GM21360 (cell line): Measurements from ENCODE around the gene PPEF2.
"Not testable (repeated sequence)": the region's sequence is repeated elsewhere in the genome, so short reads cannot be mapped to it uniquely, and the experiment has no call there.

ENCODE experiments used
- ATAC-seq: cut with Tn5 transposase; IDR thresholded peaks from one replicate; pipeline ENCODE4 v1.9.1; 2021; ENCODE audit warnings: mild to moderate bottlenecking, moderate library complexity; ENCODE audit not compliant: unreplicated experiment

Gene PPEF2, protein sequence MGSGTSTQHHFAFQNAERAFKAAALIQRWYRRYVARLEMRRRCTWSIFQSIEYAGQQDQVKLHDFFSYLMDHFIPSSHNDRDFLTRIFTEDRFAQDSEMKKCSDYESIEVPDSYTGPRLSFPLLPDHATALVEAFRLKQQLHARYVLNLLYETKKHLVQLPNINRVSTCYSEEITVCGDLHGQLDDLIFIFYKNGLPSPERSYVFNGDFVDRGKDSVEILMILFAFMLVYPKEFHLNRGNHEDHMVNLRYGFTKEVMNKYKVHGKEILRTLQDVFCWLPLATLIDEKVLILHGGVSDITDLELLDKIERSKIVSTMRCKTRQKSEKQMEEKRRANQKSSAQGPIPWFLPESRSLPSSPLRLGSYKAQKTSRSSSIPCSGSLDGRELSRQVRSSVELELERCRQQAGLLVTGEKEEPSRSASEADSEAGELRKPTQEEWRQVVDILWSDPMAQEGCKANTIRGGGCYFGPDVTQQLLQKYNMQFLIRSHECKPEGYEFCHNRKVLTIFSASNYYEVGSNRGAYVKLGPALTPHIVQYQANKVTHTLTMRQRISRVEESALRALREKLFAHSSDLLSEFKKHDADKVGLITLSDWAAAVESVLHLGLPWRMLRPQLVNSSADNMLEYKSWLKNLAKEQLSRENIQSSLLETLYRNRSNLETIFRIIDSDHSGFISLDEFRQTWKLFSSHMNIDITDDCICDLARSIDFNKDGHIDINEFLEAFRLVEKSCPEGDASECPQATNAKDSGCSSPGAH

DNA sequence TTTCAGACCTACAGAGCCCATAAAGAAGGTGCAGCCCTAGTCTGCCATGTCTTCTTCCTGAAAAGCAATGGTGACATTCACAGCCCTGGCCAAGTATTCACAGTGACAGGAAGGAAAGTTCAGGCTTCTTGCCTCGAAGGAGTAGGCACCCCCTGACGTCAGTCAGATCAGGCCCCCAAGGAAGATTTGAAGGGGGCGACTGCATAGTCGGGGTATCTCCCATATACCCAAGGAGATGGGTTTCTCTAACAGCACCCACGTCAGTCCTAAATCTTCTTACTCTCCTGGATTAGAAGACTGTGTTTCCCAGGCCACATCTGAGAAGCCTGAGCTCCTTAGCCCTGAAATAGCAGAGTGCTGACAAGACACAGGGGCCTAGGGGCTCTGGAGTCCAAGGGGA lies at the start of gene PPEF2:
Gene PPEF2, minus strand, starts transcription at position 101 of the 400 bp plus-strand sequence. CDS start 6,127 bp downstream, outside the sequence.
- ATAC-seq = no peak

DNA sequence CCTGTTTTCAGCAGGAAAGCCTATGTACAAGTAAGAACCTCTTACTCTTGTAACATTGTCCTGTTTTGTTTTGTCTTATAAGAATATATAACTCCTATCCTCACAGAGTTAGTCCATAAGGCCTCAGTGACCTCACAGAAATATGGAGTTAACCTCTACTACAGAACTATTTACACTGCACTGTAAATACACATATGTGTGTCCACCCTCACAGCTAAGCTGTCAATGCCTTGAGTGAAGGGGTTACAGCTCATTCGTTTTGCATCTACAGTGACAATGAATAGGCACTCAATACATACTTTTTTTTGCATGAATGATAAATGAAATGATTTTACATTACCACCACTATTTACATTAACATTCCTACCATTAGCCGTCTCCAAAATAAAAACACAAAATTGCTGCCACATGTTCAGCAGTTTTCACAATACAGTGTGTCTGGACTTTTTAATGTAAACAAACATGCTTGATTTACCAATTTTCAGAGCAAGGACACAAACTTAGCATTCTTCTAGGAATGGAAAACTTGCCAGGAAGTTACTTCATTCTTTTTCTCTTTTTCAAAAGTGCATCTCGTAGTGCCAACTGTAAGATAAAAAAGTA lies 48.1 kb upstream of the PPEF2 start:
- no peak for ATAC-seq

- peak; percentile 92 for ATAC-seq
Measured at GRCh38 chr4:75948822-75949444, 46.7 kb upstream of the PPEF2 start.

GRCh38 chr4:75940692-75941253 lies 38.5 kb upstream of the PPEF2 start, which contains the start of gene NAAA:
Gene NAAA (minus strand): TSS chr4:75941013. CDS start chr4:75940949, 64 bp downstream.
- peak; percentile 73 for ATAC-seq

GRCh38 chr4:75939890-75940691 lies 37.8 kb upstream of the PPEF2 start:
- ATAC-seq = peak; percentile 61

DNA sequence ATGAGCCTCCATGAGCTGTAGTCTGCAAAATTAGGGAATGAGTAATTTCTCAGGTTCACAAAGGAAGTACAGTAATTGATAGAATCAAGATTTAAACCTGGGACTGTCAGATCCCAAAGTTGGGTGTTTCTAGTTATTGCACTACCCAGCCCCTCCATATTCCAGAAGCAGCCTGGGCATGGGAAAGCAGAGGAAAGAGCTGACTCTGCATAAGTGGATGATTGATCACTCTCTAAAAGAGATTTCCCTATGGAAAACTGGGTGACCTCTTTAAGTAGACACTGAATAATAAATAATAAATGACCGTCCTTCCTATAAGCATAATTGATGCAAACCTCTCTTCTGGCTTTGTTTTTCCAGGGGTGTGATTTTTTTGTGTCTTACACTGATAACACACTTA lies 33.4 kb upstream of the PPEF2 start:
- no peak for ATAC-seq

DNA sequence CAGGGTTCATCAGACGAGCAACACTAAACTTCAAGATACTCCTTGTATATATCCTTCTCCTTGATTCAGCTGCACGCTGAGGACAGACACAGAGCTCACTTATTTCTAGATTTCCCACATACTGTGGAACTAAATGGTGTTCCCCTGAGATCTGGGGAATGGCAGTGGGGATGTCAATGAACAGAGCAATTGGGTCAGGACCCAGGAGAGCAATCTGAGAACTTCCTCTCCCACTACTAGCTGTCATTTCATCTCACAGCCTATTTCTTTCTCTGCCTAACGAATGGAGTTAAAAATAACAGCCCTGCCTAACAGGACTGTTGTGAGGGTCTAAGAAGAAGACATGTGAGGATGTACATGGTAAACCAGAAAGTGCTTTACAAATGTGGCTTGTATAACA lies 27.9 kb upstream of the PPEF2 start:
- no peak for ATAC-seq

DNA sequence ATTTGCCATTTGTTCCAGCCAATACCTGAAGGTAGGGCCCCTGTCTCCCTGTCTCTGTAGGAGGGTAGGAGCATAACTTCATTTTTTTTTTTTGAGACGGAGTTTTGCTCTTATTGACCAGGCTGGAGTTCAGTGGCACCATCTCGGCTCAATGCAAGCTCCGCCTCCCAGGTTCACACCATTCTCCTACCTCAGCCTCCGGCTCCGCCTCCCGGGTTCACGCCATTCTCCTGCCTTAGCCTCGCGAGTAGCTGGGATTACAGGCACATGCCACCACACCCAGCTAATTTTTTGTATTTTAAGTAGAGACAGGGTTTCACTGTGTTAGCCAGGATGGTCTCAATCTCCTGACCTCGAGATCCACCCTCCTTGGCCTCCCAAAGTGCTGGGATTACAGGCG lies 22.7 kb upstream of the PPEF2 start:
- not testable (repeated sequence) for ATAC-seq

GRCh38 chr4:75924309-75924827 lies 22.1 kb upstream of the PPEF2 start:
- ATAC-seq = no peak

GRCh38 chr4:75922588-75922987 lies 20.3 kb upstream of the PPEF2 start:
- ATAC-seq = no peak

- no peak for ATAC-seq
Measured at GRCh38 chr4:75921910-75922309, 19.7 kb upstream of the PPEF2 start.

GRCh38 chr4:75920327-75920726 lies 18.1 kb upstream of the PPEF2 start:
- no peak for ATAC-seq

DNA sequence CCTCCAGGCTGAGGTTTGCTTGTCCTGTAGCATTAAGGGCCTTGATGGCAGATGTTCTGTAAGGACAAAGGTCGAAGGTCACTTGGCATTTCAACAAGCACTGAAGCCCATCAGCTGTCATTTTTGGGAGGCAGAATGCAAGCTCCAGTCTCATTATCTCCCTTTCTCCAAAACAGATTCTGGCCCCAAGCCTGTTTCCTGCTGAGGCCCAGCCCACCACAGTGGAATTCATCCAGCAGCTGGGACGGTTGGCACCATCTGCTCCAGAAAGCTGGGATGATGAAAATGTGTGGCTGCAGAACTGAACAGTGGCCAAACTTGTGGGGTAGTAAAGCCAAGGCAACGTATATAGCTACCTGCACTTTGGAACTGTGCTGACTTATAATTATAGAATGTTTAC lies 17.7 kb upstream of the PPEF2 start:
- no peak for ATAC-seq

GRCh38 chr4:75916091-75916661 lies 13.9 kb upstream of the PPEF2 start:
- ATAC-seq = no peak

- ATAC-seq = no peak
Measured at GRCh38 chr4:75912968-75913367, 10.7 kb upstream of the PPEF2 start.

GRCh38 chr4:75910831-75911230 lies 8.6 kb upstream of the PPEF2 start:
- not testable (repeated sequence) for ATAC-seq

GRCh38 chr4:75909405-75909804 lies 7.2 kb upstream of the PPEF2 start:
- ATAC-seq = no peak

- no peak for ATAC-seq
Measured at GRCh38 chr4:75908555-75908954, 6.3 kb upstream of the PPEF2 start.

DNA sequence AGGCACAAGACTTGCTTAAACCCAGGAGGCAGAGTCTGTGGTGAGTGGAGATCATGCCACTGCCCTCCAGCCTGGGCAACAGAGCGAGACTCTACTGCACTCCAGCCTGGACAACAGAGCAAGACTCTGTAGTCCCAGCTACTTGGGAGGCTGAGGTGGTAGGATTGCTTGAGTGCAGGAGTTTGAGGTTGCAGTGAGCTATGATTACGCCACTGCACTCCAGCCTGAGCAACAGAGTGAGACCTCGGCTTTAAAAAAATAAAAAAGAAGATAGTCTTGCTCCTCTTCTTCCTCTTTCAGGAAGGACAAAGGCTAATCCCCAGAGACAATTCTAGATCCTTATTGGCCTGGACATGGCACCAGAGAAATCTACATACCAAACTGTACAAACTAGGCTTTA lies 5.7 kb upstream of the PPEF2 start:
- no peak for ATAC-seq
